Epidermal melanocyte (primary cell): ENCODE measurements around the gene TBXAS1.
"Not testable (repeated sequence)": the region's sequence is repeated elsewhere in the genome, so short reads cannot be mapped to it uniquely, and the experiment has no call there.

Experiments
- DNase-seq: peaks from one replicate; pipeline ENCODE4 v3.0.0; 2011; ENCODE audit warnings: low spot score; ENCODE audit not compliant: insufficient read length

TBXAS1 gene

DNA sequence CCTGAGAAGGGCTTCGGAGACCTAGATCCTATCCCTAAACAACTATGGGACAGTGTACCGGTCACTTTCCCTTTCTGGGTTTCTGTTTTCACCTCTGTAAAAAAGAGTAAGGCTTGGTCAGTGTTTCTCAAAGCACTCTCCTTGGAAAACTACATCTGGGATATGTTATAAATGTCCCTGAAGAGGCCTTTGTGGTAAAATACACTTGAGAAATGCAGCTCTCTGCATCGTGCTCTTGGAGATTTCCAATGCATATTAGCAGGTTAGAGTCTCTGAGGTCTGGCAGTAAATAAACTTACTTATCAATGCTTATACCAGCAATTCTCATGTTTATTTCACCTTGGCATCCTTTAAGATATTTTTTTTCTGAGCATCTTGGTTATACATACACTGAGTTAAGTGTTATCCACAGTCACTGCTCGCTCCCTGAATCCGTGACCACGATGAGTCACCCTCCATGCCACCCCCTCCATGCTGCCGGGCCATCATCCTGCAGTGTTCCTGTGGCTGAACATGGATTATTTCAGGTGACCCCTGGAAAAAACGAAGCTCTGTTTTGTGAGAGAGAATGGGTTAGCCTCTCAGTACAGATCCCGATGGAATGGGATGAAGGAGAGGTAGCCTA is 3.3 kb upstream of the TBXAS1 start:
- DNase-seq = no peak

DNA sequence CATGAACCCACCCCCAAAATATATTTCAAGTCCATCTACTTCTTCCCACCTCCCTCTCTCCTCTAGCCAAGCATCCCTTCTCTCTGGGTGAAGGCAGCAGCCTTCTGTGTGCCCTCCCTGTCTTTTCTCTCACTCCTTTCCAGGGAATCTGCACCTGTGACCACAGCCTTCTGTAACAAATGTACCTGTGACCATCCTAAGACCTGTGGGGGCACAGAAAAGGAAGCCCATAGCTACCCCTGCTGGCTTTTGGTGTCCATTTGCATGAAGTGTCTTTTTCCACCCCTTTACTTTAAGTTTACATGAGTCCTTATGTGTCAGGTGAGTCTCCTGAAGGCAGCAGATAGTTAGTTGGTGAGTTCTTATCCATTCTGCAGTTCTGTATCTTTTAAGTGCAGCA is 2.0 kb upstream of the TBXAS1 start:
- DNase-seq = no peak

DNA sequence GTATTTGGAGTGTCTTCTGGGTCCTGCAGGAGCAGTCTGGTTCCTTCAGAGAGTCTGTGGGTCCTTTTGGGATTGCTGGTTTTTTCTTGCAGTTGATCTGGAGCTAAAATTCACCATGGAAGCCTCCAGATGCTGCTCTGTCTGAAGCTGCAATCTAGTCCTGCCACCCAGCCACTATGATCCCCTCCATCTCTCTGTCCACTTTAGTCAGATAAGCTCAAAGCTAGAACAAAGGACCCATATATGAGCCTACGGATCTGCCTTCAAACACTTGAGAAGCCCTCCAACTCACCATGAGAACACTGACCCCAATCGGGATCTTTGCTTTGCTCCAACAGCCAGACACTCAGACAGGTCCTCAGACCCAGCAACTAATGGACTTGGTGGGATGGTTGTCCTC is 618 bp upstream of the TBXAS1 start:
- no peak for DNase-seq

DNA sequence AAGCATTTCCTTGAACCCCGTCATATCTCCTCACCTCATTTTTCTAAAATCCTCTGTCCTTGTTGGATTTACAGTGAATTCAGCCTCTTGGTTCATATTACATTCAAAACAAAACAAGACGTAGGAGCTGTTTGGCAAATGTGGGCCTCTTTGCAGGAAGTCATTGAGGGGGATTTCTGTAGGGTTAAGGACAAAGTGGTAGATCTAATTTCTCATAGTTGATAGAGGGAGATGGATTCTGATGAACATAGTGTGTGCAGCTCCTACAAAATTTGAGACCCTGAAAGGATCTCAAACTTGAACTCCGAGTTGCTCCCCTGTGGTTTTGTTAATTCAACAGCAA is 682 bp downstream of the TBXAS1 start:
- no peak for DNase-seq

DNA sequence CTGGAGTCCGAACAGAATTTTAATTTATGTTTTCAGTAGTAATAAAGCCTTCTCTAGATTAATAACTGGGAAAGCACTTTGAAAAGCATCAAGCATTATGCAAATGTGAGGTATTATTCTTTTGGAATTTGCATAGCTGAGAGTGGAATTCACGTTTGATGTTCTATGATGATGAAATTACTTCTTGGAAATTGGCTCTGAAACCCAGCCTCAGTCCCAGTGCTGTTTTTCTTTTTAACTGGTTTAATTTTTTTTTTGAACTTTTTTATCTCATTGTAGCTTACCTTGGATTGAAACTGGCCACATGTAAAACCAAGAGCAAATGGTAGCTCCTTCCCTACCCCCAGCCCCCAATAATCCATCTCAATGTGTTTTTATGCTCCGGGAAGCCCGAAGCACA is 1.2 kb downstream of the TBXAS1 start:
- DNase-seq = no peak

DNA sequence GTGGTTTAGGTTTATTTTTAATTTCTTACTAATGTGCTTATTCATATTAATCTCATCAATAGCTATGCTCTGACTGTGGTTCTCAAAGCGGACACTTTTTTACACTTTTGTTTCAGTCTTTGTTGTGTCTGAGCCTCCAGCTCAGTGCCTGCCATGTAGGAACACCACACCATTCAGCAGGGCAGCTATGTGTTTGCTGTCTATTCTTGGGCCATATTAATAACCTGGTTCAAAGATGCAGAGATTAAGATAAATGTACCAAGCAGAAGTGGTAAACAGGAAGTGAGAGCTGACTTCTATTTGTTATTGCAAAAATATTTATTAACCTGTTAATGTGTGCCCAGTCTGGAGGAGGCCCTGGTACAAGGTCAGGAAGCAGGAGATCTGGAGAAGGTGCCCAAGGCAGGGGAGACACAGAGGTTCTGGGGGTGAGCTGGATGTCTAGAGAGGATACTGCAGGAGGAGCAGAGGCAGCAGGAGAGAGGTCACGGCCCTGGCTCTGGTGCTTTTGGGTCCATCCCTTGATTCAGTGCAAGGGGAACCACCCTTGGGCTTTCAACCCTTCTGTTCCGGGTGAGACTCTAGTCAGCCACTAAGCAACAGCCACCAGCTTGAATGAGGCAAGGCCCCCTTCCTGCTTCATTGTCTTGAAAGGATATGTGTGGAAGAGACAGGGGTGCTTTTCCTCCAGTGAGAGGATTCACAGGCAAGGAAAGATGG is 1.9 kb downstream of the TBXAS1 start:
- no peak for DNase-seq

DNA sequence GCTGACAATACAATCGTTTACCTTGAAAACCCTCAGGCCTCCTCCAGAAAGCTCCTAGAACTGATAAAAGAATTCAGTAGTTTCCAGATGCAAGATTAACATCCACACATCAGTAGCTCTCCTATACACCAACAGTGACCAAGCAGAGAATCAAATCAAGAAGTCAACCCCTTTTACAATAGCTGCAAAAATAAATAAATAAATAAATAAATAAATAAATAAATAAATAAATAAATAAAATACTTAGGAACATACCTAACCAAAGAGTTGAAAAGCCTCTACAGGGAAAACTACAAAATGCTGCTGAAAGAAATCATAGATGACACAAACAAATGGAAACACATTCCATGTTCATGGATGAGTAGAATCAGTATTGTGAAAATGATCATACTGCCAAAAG is 6.8 kb downstream of the TBXAS1 start:
- not testable (repeated sequence) for DNase-seq

DNA sequence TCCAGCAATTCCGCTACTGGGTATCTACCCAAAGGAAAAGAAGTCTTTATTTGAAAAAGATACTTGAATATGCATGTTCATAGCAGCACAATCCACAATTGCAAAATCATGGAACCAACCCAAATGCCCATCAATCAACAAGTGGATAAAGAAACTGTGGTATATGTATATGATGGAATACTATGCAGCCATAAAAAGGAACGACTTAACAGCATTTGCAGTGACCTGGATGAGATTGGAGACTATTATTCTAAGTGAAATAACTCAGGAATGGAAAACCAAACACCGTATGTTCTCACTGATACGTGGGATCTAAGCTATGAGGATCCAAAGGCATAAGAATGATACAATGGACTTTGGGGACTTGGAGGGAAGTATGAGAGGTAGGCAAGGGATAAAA is 8.2 kb downstream of the TBXAS1 start:
- DNase-seq = not testable (repeated sequence)

DNA sequence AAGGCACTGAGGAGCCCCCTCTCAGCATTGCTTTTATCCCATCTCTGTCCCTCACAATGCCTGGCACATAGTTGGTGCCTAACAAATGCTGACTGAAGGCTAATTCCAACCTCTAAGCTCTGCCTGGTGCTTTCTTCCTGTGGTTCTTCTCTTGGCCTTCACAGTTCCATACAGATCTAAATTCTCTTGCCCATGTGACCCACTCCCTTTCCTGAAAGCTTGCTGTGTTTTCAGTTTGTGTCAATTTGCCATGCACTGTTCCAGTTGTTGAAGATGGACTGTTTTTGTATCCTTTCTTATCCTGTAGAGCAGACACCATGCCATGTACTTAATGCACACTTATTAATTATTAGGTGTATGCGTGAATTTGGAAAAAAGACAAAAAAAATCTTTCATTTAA is 9.2 kb downstream of the TBXAS1 start:
- peak; percentile 64 for DNase-seq

DNA sequence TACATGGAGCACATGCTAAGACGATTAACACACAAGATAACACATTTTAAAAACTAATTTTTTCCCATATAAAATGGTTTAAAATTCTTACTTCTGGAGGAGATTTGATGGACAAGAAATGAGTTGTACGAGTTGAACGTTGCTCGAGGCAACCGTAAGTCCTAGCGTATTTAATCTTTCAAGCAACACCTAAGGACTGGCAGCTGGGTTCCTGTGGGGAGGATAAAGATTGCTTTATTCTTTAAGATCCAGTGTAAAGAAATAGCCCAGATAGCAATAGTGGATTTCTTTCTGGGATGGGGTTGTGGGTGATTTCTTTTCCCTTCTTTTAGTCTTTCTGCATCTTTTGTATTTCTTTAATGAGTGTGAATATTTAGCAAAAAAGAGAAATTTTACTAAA is 9.8 kb downstream of the TBXAS1 start:
- DNase-seq = no peak

DNA sequence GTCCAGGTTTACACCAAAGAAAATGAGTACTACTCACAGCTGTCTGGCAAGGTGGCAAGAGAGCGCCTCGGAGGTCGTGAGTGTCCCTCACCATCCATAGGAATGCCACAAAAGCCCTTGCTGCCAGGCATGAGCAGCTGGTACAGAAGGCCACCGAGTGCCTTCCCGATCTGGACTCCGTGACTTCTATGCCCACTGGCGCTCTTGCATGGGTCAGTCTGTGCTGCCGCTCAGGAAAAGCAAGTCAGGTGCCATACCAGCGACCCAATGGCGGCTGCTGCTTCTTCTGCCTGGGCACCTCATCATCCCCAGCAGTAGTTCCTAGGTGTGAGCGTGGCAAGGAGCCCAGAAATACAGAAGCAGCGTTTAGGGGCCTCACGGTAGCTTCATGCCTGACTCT is 11.7 kb downstream of the TBXAS1 start:
- no peak for DNase-seq

DNA sequence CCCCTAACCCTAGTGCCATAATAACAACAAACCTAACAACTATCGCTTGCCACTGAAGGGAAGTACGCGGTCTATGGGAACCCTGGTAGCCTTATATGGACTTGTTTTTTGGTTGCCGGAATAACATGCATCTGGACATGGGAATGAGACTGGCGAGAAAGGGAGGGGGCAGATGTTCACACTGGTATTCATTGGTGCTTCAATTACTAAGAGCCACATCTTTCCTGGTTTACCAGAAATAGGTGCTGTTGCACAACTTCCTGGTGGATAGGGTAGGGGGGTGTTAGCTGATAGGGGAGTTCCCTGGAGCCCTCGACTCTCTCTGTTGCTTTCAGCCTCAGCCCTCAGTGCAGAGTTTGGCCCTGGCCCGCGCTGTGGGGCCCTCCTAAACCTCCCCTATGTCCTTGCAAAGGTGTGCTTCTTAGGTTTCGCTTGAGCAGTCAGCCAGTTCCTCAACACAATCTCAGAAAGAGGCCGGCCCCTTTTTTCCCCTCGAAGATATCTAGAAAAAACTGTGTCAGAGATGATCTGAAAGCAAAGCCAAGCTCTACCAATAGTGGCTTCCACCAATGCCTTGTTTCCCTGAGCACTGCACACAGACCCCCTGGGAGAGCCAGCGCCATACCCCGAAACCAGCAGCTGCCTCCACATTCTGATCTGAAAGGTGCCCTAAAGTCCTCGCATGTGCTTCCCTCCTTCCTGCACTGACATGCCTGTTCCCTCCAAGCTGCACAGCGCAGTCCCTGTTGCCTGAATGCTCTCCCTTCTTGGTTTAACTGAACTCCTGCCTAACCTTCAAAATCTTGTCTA is 13.5 kb downstream of the TBXAS1 start:
- no peak for DNase-seq

DNA sequence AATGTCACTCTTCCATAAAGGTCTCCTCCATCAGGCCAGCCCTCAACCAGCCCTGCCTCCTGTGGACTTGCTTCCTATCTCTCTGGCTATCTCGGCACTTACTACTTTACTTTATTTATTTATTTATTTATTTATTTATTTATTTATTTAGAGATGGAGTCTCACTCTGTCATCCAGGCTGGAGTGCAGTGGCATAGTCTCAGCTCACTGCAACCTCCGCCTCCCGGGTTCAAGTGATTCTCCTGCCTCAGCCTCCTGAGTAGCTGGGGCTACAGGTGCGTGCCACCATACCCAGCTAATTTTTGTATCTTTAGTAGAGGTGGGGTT is 14.1 kb downstream of the TBXAS1 start:
- DNase-seq = not testable (repeated sequence)

DNA sequence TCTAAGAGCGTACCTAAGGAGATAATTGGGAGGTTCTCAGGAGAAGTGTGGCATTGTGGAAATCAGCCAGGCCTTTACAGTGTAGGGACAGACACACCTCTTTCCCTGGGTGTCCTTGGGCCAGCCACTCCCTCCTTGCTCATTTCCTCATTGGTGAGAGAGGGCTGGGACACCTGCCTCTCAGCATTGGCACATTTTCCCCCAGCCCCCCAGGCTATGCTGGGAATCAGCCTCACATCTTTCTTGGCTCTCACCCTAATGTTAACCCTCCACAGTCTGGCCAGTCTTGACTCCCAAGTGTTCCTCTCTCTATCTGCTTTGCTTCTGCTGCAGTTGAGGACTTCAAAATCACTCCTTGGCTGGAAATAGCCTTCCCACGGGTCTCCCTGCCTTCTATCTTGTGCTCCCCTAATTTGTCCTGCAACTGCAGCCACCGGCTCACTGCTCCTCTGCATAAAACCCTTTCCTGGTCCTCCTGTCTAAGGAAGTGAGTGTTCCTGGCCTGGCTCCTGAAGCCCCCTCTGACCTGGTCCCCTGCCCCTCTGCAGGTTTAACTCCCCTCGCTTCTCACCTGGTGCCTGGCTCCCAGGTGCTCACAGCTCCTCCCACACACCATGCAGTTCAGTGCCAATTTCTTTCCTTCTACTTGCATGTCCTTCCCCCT is 15.8 kb downstream of the TBXAS1 start:
- no peak for DNase-seq

DNA sequence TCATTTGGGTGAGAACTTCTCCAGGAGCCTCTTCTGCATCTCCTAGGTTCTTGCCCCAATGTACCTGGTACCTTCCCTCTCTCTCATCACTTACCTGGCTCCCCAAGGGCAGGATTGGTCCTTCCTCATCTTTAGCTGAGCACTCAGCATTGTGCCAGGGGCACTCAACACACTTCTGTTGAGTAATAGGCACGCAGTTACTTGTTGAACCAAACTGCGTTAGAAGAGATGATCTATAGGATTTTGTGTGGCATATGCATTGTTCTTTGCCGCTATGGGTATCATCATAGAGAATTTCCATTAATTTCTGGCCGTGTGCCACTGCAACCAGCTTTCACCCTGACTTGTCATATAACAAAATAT is 16.4 kb downstream of the TBXAS1 start:
- DNase-seq = no peak

DNA sequence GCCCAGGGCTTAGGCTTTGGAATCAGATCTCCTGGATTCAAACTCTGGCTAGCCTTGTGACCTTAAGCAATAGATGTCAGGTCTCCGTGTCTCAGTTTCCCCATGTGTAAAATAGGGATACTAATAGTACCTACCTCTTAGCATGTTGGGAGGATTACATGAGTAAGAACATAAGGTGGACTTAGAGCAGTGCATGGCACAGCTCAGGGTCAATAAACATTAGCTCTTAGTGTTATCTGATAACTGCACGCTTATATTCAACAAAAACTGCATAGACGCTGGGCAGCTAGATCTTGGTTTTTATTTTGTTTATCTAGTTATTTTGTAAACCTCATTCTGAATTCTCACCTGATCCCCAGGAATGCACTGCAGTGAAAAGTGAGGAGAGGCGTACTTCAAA is 17.2 kb downstream of the TBXAS1 start:
- no peak for DNase-seq

DNA sequence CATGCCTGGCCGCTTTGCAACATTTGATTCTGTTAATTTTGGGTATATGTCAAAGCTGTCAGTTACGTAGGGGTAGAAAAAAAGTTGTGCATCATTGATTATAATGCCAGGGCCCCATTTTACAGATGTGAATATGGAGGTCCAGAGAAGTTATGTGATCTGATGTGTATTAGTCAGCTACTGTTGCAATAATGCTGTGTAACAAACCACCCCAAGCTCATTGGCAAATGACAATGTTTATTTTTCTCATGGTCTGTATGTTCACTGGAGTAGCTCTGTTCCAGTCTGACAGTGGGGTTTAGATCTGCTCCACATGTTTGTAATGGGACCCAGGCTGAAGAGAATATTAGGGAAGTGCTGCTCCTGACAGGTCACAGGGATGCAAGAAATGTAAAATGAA is 19.2 kb downstream of the TBXAS1 start:
- no peak for DNase-seq

DNA sequence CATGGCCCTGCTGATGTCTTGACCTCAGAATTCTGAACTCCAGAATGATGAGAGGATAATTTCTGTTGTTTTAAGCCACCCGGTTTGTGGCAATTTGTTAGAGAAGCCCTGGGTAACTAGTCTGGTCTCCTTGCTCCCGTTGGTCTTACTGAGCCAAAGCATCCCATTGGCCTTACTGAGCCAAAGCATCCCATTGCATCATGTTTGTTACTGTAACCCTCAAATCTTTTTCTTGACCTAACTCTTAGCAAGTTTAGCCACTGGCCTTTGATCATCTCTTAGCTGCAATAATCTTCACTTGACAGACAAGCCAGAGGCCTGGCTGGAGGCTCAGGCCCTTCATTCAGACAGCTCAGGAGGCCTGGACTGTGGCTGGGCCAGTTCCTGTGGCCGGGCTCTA is 21.8 kb downstream of the TBXAS1 start:
- no peak for DNase-seq

DNA sequence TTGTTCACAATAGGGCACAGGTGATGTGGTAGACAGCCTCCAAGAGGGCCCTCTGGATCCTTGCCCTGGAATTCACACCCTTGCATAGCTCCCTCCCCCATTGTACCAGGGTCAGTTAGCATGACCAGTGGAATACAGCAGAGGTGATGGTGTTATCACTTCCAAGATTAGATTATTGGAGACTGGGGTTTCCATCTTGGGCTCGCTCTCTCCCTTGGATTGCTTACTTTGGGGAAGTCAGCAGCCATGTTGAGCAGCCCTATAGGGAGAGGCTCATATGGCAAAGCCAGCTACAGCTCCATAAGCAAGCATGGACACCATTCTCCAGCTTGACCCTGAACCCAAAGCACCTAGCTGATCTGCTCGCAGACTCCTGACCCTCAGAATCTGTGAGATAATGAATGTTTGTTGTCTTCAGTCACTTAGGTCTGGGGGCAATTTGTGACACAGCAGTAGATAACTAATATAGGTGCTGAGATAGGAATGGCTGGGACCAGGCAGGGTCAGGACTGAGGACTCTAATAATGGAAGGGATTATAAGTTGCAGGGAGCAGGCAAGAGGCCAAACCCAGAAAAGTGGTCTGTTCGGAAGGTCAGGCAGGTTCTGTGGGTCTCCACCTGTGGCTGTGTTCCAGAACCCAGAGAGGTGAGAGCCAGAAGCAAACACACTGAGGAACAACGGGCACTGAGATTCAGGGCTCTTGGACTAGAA is 22.9 kb downstream of the TBXAS1 start:
- no peak for DNase-seq

DNA sequence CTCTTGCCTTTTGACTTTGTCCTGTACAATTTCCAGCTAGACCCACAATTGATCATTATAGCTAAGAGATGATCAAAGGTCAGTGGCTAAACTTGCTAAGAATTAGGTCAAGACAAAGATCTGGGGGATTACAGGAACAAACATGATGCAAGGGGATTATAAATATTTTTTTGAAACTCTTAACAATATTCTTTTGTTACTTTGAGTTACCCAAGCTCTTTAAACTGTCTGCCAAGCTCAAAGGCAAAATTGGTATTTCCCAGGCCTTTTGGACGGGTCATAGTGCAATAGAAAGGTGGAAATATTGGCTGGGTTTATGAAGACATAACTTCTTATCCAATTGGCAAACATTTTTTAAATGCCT is 23.4 kb downstream of the TBXAS1 start:
- no peak for DNase-seq

DNA sequence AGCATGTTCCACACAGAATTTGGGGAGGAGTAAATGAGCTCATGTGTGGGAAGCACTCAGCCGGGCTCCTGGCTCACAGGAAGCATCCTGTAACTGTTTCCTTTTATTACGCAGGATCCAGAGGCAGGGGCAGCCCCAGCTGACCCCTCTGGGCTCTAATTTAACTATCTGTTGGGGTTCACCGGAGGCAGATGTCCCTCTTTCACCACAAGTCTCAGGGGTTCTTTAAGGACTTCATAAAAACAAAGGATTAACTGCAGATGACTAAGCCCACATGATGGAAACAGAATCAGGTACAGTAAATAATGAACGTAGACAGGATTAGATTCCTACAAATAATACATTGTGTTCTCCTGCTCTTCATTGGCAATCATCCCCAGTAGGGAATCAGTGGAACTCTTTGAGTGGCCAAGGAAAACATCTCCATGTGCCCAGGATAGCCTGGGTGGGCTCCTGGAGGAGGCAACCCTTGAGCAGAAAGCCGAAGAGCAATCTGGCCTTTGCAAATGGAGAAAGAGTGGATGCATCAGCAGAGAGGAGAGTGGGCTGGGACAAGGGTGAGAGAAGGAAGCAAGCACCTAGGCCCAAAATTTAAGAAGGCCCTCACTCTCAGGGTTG is 24.6 kb downstream of the TBXAS1 start:
- DNase-seq = no peak
